Measurements from ENCODE around the gene RPL7A. TPM values are rescaled to one million over a fixed set of nuclear protein-coding genes. Genes with fewer than 3 reads are reported as not detected.

The RPL7A gene
- total RNA-seq, 1 experiment from 2014 or later: 2,381 TPM

- DNase-seq (ENCODE audit: low read depth, low spot score): no peak
- in situ Hi-C loops (cut with HindIII; ENCODE audit: low pct_unique_long_range_greater_than_20kb, low sequenced_read_pairs): no loop called here
These were observed 9.6 kb downstream of the RPL7A start for GRCh38 chr9:133357656-133358055.

GRCh38 chr9:133359399-133360175 is 11.6 kb downstream of the RPL7A start:
- in situ Hi-C loops (cut with HindIII; ENCODE audit: low pct_unique_long_range_greater_than_20kb, low sequenced_read_pairs): no loop called here
- DNase-seq (ENCODE audit: low read depth, low spot score): peak; percentile 66

- in situ Hi-C loops (cut with HindIII; ENCODE audit: low pct_unique_long_range_greater_than_20kb, low sequenced_read_pairs): no loop called here
- no peak for DNase-seq (ENCODE audit: low read depth, low spot score)
These were observed 12.7 kb downstream of the RPL7A start for GRCh38 chr9:133360400-133361393.

- DNase-seq (ENCODE audit: low read depth, low spot score): no peak
- in situ Hi-C loops (cut with HindIII; ENCODE audit: low pct_unique_long_range_greater_than_20kb, low sequenced_read_pairs): no loop called here
These were observed 13.6 kb downstream of the RPL7A start for GRCh38 chr9:133361507-133362092.

GRCh38 chr9:133362359-133363044 is 14.5 kb downstream of the RPL7A start:
- DNase-seq (ENCODE audit: low read depth, low spot score): no peak
- in situ Hi-C loops (cut with HindIII; ENCODE audit: low pct_unique_long_range_greater_than_20kb, low sequenced_read_pairs): no loop called here

- no peak for DNase-seq (ENCODE audit: low read depth, low spot score)
- in situ Hi-C loops (cut with HindIII; ENCODE audit: low pct_unique_long_range_greater_than_20kb, low sequenced_read_pairs): no loop called here
These were observed 18.4 kb downstream of the RPL7A start for GRCh38 chr9:133366435-133366834.

- no peak for DNase-seq (ENCODE audit: low read depth, low spot score)
- in situ Hi-C loops (cut with HindIII; ENCODE audit: low pct_unique_long_range_greater_than_20kb, low sequenced_read_pairs): no loop called here
These were observed 19.2 kb downstream of the RPL7A start for GRCh38 chr9:133367221-133367620.

GRCh38 chr9:133367778-133368177 is 19.8 kb downstream of the RPL7A start:
- no peak for DNase-seq (ENCODE audit: low read depth, low spot score)
- in situ Hi-C loops (cut with HindIII; ENCODE audit: low pct_unique_long_range_greater_than_20kb, low sequenced_read_pairs): no loop called here

GRCh38 chr9:133368249-133368881 is 20.3 kb downstream of the RPL7A start:
- DNase-seq (ENCODE audit: low read depth, low spot score): no peak
- in situ Hi-C loops (cut with HindIII; ENCODE audit: low pct_unique_long_range_greater_than_20kb, low sequenced_read_pairs): no loop called here

GRCh38 chr9:133369422-133369821 is 21.4 kb downstream of the RPL7A start:
- DNase-seq (ENCODE audit: low read depth, low spot score): no peak
- in situ Hi-C loops (cut with HindIII; ENCODE audit: low pct_unique_long_range_greater_than_20kb, low sequenced_read_pairs): no loop called here

GRCh38 chr9:133369933-133370332 is 21.9 kb downstream of the RPL7A start:
- in situ Hi-C loops (cut with HindIII; ENCODE audit: low pct_unique_long_range_greater_than_20kb, low sequenced_read_pairs): loop anchor here (10.0 kb wide), 1 partner anchor 115 kb away; no protein-coding TSS in a partner anchor
- no peak for DNase-seq (ENCODE audit: low read depth, low spot score)

GRCh38 chr9:133370685-133371084 is 22.7 kb downstream of the RPL7A start:
- in situ Hi-C loops (cut with HindIII; ENCODE audit: low pct_unique_long_range_greater_than_20kb, low sequenced_read_pairs): loop anchor here (10.0 kb wide), 1 partner anchor 114 kb away; no protein-coding TSS in a partner anchor

GRCh38 chr9:133371261-133371711 is 23.3 kb downstream of the RPL7A start:
- no peak for DNase-seq (ENCODE audit: low read depth, low spot score)
- in situ Hi-C loops (cut with HindIII; ENCODE audit: low pct_unique_long_range_greater_than_20kb, low sequenced_read_pairs): loop anchor here (10.0 kb wide), 1 partner anchor 114 kb away; no protein-coding TSS in a partner anchor

More at GRCh38 chr9:133370685-133371084, 22.7 kb downstream of the RPL7A start:
- DNase-seq (ENCODE audit: low read depth, low spot score): no peak

GRCh38 chr9:133372144-133372543 is 24.1 kb downstream of the RPL7A start:
- in situ Hi-C loops (cut with HindIII; ENCODE audit: low pct_unique_long_range_greater_than_20kb, low sequenced_read_pairs): loop anchor here (10.0 kb wide), 1 partner anchor 113 kb away; no protein-coding TSS in a partner anchor
- DNase-seq (ENCODE audit: low read depth, low spot score): no peak

- DNase-seq (ENCODE audit: low read depth, low spot score): no peak
- in situ Hi-C loops (cut with HindIII; ENCODE audit: low pct_unique_long_range_greater_than_20kb, low sequenced_read_pairs): loop anchor here (10.0 kb wide), 1 partner anchor 110 kb away; no protein-coding TSS in a partner anchor
These were observed 26.6 kb downstream of the RPL7A start for GRCh38 chr9:133374612-133375115.

- peak; percentile 47 for DNase-seq (ENCODE audit: low read depth, low spot score)
- in situ Hi-C loops (cut with HindIII; ENCODE audit: low pct_unique_long_range_greater_than_20kb, low sequenced_read_pairs): loop anchor here (10.0 kb wide), 1 partner anchor 110 kb away; no protein-coding TSS in a partner anchor
These were observed 27.2 kb downstream of the RPL7A start for GRCh38 chr9:133375116-133375723.
